Measurements from ENCODE around the gene GPC3. TPM values are rescaled to one million over a fixed set of nuclear protein-coding genes. Genes with fewer than 3 reads are reported as not detected.

GPC3 gene
- total RNA-seq, 1 experiment from 2014 or later = 32.4 TPM

DNA sequence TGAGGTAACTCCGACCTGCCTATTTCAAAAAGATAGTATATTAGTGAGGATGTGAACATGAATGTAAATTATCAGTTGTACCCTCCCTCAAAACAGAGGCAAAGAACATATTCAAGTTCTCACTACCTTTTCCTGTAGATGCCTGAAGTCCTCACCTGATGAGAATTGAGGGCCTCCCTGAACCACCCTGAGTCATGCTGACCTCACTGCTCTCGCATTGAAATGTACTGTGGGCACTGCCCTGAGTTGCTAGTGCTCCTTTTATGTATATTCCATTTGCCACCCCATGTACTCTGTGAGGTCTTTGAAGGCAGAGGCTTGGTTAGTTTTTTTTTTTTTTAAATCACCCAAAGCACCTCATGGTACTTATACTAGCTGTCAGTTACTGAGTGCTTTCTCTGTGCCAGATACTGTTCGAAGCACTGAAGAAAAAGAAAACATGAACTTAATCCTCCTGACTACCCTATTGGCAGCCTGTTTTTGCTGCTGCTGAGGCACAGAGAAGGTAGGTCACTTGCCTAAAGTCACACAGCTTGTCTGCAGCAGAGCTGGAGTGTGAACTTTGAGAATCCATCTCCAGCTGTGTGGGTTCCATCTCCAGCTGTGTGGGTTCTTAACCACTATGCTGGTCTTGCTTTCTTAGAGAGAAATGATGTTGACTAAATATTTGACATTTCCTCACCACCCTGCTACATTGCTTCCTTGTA is 317.0 kb downstream of the GPC3 start (continued):
- no peak for TF ChIP-seq ZNF138 (CRISPR knock-in tag; conservative IDR thresholded peaks at IDR 0.05)
- no peak for TF ChIP-seq ARID4B (CRISPR knock-in tag; IDR thresholded peaks at IDR 0.05; ENCODE audit: borderline replicate concordance)
- TF ChIP-seq NFATC4 (CRISPR knock-in tag; IDR thresholded peaks at IDR 0.05) = no peak
- no peak for TF ChIP-seq SMAD3 (CRISPR knock-in tag; IDR thresholded peaks at IDR 0.05; ENCODE audit: borderline replicate concordance)
- TF ChIP-seq, protein P1, sequence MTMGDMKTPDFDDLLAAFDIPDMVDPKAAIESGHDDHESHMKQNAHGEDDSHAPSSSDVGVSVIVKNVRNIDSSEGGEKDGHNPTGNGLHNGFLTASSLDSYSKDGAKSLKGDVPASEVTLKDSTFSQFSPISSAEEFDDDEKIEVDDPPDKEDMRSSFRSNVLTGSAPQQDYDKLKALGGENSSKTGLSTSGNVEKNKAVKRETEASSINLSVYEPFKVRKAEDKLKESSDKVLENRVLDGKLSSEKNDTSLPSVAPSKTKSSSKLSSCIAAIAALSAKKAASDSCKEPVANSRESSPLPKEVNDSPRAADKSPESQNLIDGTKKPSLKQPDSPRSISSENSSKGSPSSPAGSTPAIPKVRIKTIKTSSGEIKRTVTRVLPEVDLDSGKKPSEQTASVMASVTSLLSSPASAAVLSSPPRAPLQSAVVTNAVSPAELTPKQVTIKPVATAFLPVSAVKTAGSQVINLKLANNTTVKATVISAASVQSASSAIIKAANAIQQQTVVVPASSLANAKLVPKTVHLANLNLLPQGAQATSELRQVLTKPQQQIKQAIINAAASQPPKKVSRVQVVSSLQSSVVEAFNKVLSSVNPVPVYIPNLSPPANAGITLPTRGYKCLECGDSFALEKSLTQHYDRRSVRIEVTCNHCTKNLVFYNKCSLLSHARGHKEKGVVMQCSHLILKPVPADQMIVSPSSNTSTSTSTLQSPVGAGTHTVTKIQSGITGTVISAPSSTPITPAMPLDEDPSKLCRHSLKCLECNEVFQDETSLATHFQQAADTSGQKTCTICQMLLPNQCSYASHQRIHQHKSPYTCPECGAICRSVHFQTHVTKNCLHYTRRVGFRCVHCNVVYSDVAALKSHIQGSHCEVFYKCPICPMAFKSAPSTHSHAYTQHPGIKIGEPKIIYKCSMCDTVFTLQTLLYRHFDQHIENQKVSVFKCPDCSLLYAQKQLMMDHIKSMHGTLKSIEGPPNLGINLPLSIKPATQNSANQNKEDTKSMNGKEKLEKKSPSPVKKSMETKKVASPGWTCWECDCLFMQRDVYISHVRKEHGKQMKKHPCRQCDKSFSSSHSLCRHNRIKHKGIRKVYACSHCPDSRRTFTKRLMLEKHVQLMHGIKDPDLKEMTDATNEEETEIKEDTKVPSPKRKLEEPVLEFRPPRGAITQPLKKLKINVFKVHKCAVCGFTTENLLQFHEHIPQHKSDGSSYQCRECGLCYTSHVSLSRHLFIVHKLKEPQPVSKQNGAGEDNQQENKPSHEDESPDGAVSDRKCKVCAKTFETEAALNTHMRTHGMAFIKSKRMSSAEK (CRISPR knock-in tag; IDR thresholded peaks at IDR 0.05; ENCODE audit: borderline replicate concordance) = no peak
- TF ChIP-seq, protein P2, sequence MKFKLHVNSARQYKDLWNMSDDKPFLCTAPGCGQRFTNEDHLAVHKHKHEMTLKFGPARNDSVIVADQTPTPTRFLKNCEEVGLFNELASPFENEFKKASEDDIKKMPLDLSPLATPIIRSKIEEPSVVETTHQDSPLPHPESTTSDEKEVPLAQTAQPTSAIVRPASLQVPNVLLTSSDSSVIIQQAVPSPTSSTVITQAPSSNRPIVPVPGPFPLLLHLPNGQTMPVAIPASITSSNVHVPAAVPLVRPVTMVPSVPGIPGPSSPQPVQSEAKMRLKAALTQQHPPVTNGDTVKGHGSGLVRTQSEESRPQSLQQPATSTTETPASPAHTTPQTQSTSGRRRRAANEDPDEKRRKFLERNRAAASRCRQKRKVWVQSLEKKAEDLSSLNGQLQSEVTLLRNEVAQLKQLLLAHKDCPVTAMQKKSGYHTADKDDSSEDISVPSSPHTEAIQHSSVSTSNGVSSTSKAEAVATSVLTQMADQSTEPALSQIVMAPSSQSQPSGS (CRISPR knock-in tag; IDR thresholded peaks at IDR 0.05; ENCODE audit: borderline replicate concordance, low read depth) = no peak
- TF ChIP-seq, protein P3, sequence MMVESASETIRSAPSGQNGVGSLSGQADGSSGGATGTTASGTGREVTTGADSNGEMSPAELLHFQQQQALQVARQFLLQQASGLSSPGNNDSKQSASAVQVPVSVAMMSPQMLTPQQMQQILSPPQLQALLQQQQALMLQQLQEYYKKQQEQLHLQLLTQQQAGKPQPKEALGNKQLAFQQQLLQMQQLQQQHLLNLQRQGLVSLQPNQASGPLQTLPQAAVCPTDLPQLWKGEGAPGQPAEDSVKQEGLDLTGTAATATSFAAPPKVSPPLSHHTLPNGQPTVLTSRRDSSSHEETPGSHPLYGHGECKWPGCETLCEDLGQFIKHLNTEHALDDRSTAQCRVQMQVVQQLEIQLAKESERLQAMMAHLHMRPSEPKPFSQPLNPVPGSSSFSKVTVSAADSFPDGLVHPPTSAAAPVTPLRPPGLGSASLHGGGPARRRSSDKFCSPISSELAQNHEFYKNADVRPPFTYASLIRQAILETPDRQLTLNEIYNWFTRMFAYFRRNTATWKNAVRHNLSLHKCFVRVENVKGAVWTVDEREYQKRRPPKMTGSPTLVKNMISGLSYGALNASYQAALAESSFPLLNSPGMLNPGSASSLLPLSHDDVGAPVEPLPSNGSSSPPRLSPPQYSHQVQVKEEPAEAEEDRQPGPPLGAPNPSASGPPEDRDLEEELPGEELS (CRISPR knock-in tag; IDR thresholded peaks at IDR 0.05) = no peak
- TF ChIP-seq IRF2 (CRISPR knock-in tag; IDR thresholded peaks at IDR 0.05; ENCODE audit: borderline replicate concordance, low read depth) = no peak
- TF ChIP-seq, protein P4, sequence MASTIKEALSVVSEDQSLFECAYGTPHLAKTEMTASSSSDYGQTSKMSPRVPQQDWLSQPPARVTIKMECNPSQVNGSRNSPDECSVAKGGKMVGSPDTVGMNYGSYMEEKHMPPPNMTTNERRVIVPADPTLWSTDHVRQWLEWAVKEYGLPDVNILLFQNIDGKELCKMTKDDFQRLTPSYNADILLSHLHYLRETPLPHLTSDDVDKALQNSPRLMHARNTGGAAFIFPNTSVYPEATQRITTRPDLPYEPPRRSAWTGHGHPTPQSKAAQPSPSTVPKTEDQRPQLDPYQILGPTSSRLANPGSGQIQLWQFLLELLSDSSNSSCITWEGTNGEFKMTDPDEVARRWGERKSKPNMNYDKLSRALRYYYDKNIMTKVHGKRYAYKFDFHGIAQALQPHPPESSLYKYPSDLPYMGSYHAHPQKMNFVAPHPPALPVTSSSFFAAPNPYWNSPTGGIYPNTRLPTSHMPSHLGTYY (CRISPR knock-in tag; IDR thresholded peaks at IDR 0.05) = no peak

DNA sequence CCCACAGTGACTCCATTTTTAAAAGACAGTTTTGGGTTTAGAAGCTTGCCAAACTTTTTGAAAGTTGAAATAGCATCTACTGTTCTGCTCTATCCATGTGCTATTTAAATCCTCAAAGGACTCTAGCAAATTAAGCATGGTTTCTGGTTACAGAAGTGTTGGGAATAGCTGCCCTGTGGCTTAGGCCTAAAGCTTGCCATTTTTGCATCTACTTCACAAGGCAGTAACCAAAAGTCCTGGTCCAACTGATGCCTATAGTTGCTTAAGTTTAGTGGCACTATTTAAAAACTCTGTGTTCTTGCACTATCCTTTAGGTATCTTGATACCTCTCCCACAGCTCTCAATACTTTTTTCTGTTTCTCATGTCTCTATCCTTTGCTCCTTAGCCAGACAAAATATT is 319.1 kb downstream of the GPC3 start:
- no peaks in the 10 kb centered on the region for H3K9me3 Mint-ChIP-seq
- no peak overlapping the region for H3K27ac Mint-ChIP-seq
- no peaks in the 10 kb centered on the region for H3K36me3 Mint-ChIP-seq
- peaks cover 39% of the 10 kb centered on the region for H3K4me1 Mint-ChIP-seq
- ChIA-PET POLR2A (no interaction called here), CTCF (interaction anchor here (2.8 kb wide), 1 partner anchor 17 kb away, joined by 10 read pairs; no protein-coding TSS in a partner anchor)
- no peaks in the 10 kb centered on the region for H3K27me3 Mint-ChIP-seq (ENCODE audit: low read depth)
- H3K4me3 Mint-ChIP-seq = no peak overlapping the region
- ATAC-seq (no peak), DNase-seq (ENCODE audit: low spot score) (no peak)
- no peak for TF ChIP-seq EMX1 (CRISPR knock-in tag; IDR thresholded peaks at IDR 0.05)
- TF ChIP-seq, protein P5, sequence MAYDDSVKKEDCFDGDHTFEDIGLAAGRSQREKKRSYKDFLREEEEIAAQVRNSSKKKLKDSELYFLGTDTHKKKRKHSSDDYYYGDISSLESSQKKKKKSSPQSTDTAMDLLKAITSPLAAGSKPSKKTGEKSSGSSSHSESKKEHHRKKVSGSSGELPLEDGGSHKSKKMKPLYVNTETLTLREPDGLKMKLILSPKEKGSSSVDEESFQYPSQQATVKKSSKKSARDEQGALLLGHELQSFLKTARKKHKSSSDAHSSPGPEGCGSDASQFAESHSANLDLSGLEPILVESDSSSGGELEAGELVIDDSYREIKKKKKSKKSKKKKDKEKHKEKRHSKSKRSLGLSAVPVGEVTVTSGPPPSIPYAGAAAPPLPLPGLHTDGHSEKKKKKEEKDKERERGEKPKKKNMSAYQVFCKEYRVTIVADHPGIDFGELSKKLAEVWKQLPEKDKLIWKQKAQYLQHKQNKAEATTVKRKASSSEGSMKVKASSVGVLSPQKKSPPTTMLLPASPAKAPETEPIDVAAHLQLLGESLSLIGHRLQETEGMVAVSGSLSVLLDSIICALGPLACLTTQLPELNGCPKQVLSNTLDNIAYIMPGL (CRISPR knock-in tag; IDR thresholded peaks at IDR 0.05) = no peak
- no peak for TF ChIP-seq ETV6 (CRISPR knock-in tag; IDR thresholded peaks at IDR 0.05)
- TF ChIP-seq E2F1 (CRISPR knock-in tag; IDR thresholded peaks at IDR 0.05) = no peak
- TF ChIP-seq ZNF232 (CRISPR knock-in tag; IDR thresholded peaks at IDR 0.05) = no peak
- TF ChIP-seq, protein P6, sequence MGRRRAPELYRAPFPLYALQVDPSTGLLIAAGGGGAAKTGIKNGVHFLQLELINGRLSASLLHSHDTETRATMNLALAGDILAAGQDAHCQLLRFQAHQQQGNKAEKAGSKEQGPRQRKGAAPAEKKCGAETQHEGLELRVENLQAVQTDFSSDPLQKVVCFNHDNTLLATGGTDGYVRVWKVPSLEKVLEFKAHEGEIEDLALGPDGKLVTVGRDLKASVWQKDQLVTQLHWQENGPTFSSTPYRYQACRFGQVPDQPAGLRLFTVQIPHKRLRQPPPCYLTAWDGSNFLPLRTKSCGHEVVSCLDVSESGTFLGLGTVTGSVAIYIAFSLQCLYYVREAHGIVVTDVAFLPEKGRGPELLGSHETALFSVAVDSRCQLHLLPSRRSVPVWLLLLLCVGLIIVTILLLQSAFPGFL (CRISPR knock-in tag; IDR thresholded peaks at IDR 0.05; ENCODE audit: borderline replicate concordance) = no peak
